Gastroesophageal sphincter (tissue), 4 donors: ENCODE measurements around the gene EBI3. TPM values are rescaled to one million over a fixed set of nuclear protein-coding genes. Genes with fewer than 3 reads are reported as not detected.

Experiments
- ATAC-seq: fragments of 150-250 bp; one replicate; pipeline ENCODE4 v1.9.1; 2016; ENCODE audit warnings: mild to moderate bottlenecking, moderate library complexity
- H3K27ac ChIP-seq, 4 donors: fragments of 200-600 bp; sonication (generic) in 3 of 4; 1 replicate in 3 of 4; 2 replicates in 1 of 4; pipeline ENCODE4 v1.5.1; 2016 to 2019
- H3K27me3 ChIP-seq: fragments of 200-600 bp; sonication (generic); one replicate; pipeline ENCODE4 v1.5.1; 2019
- H3K36me3 ChIP-seq, 2 donors: fragments of 200-600 bp; sonication (generic); one replicate each; pipeline ENCODE4 v1.5.1; 2019; ENCODE audit warnings: control low read depth in 1 of 2
- H3K4me1 ChIP-seq, 3 donors: fragments of 200-600 bp; sonication (generic); 1 replicate in 2 of 3; 2 replicates in 1 of 3; pipeline ENCODE4 v1.5.1; 2016 to 2019; ENCODE audit warnings: control low read depth in 2 of 3
- H3K4me3 ChIP-seq, 2 donors: fragments of 200-600 bp; sonication (generic); one replicate each; pipeline ENCODE4 v1.5.1; 2019; ENCODE audit warnings: mild to moderate bottlenecking in 1 of 2, moderate library complexity in 1 of 2
- H3K9me3 ChIP-seq, 3 donors: fragments of 200-600 bp; sonication (generic); one replicate each; pipeline ENCODE4 v1.5.1; 2017 to 2019; ENCODE audit warnings: control low read depth in 2 of 3
- EP300 ChIP-seq: sonication (generic); formaldehyde crosslinking; IDR thresholded peaks from one replicate; pipeline ENCODE4 v1.6.1; 2017; ENCODE audit warnings: antibody characterized with exemption, mild to moderate bottlenecking
- POLR2A ChIP-seq, 2 donors: fragments of 450-650 bp; IDR thresholded peaks; one replicate each; pipeline ENCODE4 v1.6.1; 2017; ENCODE audit warnings: antibody characterized with exemption in 2 of 2, mild to moderate bottlenecking in 2 of 2, moderate library complexity in 1 of 2
- POLR2AphosphoS5 ChIP-seq: sonication (generic); formaldehyde crosslinking; IDR thresholded peaks from one replicate; pipeline ENCODE4 v1.6.1; 2017; ENCODE audit warnings: antibody characterized with exemption
- WGBS, 2 donors: methylation state at CpG; one replicate each; pipeline ENCODE4 v1.1.5; 2018; ENCODE audit warnings: low coverage in 1 of 2; 5-methylcytosine and 5-hydroxymethylcytosine counted together
- total RNA-seq, 4 donors: library from RNA; depleted of rRNA; stranded (reverse); fragments of >200 nt; gene quantifications; one replicate each; pipeline ENCODE4 v1.1.0, GENCODE V29; 2016
- TF ChIP-seq, protein P1 (sequence below), 4 experiments: fragments of 200-600 bp in 2 of 4; fragments of 450-650 bp in 2 of 4; sonication (generic) in 1 of 4; IDR thresholded peaks; one replicate each; pipeline ENCODE4 v1.5.1; 2017 to 2019; ENCODE audit warnings: antibody characterized with exemption in 4 of 4, mild to moderate bottlenecking in 2 of 4, moderate library complexity in 2 of 4

EBI3 gene
- total RNA-seq, 4 donors from 2014 or later, result 0.54 to 8.2 (median 0.96) TPM; not detected in 1

DNA sequence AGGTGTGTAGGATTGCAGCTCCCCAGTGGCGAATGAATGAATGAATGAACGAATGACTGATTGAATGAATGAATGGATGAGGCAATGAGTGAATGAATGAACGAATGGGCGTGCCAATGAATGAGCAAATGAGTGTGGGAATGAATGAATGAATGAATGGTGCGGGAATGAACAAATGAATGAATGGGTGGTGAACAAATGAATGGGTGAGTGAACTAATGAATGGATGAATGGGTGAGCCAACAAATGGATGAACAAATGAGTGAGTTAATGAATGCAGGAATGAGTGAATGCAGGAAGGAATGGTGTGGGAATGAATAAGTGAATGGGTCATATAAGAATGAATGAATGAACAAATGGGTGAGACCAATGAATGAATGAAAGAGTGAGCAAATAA lies 32.1 kb upstream of the EBI3 start:
- H3K36me3 ChIP-seq, result no peaks in the 10 kb centered on the region
- TF ChIP-seq POLR2AphosphoS5, result no peak
- TF ChIP-seq, protein P1, sequence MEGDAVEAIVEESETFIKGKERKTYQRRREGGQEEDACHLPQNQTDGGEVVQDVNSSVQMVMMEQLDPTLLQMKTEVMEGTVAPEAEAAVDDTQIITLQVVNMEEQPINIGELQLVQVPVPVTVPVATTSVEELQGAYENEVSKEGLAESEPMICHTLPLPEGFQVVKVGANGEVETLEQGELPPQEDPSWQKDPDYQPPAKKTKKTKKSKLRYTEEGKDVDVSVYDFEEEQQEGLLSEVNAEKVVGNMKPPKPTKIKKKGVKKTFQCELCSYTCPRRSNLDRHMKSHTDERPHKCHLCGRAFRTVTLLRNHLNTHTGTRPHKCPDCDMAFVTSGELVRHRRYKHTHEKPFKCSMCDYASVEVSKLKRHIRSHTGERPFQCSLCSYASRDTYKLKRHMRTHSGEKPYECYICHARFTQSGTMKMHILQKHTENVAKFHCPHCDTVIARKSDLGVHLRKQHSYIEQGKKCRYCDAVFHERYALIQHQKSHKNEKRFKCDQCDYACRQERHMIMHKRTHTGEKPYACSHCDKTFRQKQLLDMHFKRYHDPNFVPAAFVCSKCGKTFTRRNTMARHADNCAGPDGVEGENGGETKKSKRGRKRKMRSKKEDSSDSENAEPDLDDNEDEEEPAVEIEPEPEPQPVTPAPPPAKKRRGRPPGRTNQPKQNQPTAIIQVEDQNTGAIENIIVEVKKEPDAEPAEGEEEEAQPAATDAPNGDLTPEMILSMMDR (IDR thresholded peaks at IDR 0.05), result no peak
- no peak for TF ChIP-seq POLR2A (IDR thresholded peaks at IDR 0.05)
- no peak for TF ChIP-seq EP300
- peaks cover 0 to 10% (median 0%) of the 10 kb centered on the region in 3 donors for H3K4me1 ChIP-seq
- 84 to 90% methylated on average over 5 of the region's 5 CpGs for WGBS, 2 donors
- H3K4me3 ChIP-seq, result no peak overlapping the region
- H3K27me3 ChIP-seq, result peaks cover 90% of the 10 kb centered on the region
- no peak overlapping the region for H3K27ac ChIP-seq
- no peaks in the 10 kb centered on the region for H3K9me3 ChIP-seq
- ATAC-seq, result no peak

DNA sequence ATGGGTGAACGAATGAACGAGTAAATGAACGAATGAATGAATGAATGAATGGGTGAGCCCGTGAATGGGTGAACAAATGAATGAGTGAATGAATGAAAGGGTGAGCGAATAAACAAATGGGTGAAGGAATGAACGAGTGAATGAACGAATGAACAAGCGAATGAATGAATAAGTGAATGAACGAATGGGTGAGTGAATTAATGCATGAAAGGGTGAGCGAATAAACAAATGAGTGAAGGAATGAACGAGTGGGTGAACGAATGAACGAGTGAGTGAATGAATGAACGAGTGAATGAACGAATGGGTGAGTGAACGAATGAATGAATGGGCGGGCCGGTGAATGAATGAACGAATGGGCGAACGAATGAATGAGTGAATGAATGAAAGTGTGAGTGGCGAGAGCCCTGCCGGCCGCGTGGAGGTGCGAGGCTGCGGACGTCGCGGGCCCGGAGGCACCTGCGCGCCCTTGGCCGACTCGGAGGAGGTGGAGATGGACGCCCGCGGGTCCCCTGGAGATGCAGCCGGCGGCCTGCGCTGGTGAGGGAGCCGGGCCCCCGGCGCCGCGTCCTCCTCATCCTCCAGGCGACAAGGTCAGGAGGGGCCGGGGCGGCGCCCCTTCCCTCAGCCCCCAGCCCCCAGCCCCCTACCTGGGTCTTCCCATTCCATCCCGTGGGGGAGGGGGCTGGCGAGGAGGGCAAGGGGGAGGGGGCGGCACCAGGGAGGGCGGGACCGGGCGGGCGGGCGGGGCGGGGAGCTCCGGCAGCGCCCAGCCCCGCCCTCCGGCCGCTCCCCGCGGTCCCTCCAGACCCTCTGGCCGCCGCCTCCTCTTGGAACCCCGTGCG lies 31.5 kb upstream of the EBI3 start:
- H3K36me3 ChIP-seq, result no peaks in the 10 kb centered on the region
- WGBS, 2 donors, result 23 to 28% methylated on average over 30 to 36 of the region's 70 CpGs
- H3K27ac ChIP-seq, result no peak overlapping the region
- TF ChIP-seq POLR2A (IDR thresholded peaks at IDR 0.05), result no peak
- TF ChIP-seq POLR2AphosphoS5, result no peak
- TF ChIP-seq EP300, result no peak
- peaks cover 83% of the 10 kb centered on the region for H3K27me3 ChIP-seq
- H3K9me3 ChIP-seq, result no peaks in the 10 kb centered on the region
- no peak for ATAC-seq
- peaks cover 0 to 10% (median 0%) of the 10 kb centered on the region in 3 donors for H3K4me1 ChIP-seq
- H3K4me3 ChIP-seq, result peak overlapping the region in 1 of 2 donors; percentile 14

DNA sequence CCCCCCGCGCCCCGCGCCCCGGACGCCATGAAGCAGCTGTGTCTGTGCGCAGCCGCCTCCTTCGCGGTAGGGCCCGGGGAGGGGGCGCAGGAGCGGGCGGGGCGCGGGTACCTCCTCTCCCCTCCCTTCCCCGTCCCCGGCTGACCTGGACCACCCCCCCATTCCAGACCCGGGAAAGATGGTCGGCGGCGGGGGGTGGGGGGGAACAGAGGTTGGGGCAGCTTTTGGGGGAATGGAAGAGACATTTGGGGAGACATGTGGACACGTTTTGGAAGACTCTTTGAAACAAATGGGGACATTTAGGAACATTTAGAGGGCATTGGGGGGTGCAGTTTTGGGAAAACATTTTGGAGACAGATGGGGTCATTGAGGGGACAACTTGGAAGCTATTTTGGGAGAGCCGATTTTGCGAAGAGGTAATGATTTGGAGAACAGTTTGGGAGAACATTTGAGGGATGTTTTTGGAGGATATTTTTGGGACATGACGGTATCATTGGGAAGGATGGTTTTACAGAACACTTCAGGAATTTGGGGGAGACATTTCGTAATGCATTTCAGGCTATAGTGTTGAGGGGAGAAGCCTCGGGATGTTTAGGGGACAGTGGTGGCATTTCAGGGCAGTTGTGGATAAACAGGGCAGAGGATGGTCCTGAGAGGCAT lies 30.7 kb upstream of the EBI3 start:
- Histone ChIP-seq H3K4me1 (peaks cover 0 to 10% (median 0%) of the 10 kb centered on the region in 3 donors), H3K27ac (no peak overlapping the region), H3K36me3 (no peaks in the 10 kb centered on the region), H3K27me3 (peaks cover 76% of the 10 kb centered on the region), H3K9me3 (no peaks in the 10 kb centered on the region), H3K4me3 (peak overlapping the region in 1 of 2 donors; percentile 14)
- no peak for ATAC-seq
- no peak for TF ChIP-seq POLR2AphosphoS5
- no peak for TF ChIP-seq EP300
- no peak for TF ChIP-seq POLR2A (IDR thresholded peaks at IDR 0.05)
- TF ChIP-seq, protein P1 (IDR thresholded peaks at IDR 0.05), result no peak
- WGBS, 2 donors, result 7 to 11% methylated on average over 6 of the region's 28 CpGs

DNA sequence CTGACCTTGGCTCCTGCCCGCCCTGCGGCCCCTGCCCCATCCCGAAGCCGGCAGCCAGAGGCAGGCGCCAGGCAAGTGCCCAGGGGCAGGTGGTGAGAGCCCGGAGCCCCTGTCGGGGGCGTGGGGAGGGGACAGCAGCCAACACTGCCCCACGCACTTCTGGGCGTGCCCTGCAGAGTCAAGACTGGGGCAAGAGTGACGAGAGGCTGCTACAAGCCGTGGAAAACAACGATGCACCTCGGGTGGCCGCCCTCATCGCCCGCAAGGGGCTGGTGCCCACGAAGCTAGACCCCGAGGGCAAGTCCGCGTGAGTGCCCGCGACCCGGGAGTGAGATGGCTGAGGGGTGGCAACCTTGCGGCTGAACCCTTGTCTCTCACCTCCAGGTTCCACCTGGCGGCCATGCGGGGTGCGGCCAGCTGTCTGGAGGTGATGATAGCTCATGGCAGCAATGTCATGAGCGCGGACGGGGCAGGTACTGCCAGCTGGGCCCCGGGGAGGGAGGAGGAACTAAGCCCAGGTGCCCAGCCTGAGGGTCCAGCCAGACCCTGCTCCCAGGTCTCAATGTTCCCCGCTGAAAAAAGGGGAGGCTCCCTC lies 29.5 kb upstream of the EBI3 start:
- H3K27me3 ChIP-seq, result peaks cover 64% of the 10 kb centered on the region

DNA sequence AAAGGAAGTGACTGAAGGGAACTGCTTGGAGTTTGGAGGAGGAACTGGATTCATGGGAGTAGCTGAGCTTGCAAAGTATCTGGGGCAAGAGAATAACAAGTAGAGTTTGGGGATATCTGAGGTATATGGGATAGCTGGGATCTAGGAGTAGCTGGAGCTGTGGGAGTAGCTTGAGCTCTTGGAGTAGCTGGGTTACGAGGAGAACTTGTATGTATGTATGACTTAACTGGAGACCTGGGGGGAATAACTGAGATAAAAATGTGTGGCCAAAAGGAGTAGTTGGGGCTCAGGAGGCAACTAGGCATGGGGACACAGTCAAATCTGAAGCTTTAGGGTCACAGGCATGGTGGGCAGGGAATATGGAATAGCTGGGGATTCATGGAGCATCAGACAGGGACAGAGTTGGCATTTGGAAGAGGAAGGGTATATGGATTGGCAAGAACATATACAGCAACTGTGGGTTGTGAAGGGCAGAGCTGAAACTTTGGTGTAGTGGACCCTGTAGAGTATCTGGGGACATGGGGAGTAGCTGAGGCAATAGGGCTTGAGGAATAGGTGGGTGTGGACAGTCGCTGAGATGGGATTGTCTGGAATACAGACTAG lies 28.3 kb upstream of the EBI3 start:
- H3K36me3 ChIP-seq, result no peaks in the 10 kb centered on the region
- ATAC-seq, result no peak
- WGBS, 2 donors, result 52 to 65% methylated on average over 2 of the region's 2 CpGs
- peaks cover 51% of the 10 kb centered on the region for H3K27me3 ChIP-seq
- H3K4me1 ChIP-seq, result peaks cover 0 to 19% (median 0%) of the 10 kb centered on the region in 3 donors
- TF ChIP-seq EP300 (no peak), POLR2A (IDR thresholded peaks at IDR 0.05) (no peak), POLR2AphosphoS5 (no peak)
- TF ChIP-seq, protein P1 (IDR thresholded peaks at IDR 0.05), result no peak
- H3K9me3 ChIP-seq, result no peaks in the 10 kb centered on the region
- no peak overlapping the region for H3K4me3 ChIP-seq
- H3K27ac ChIP-seq, result no peak overlapping the region

More for the DNA sequence above, 29.5 kb upstream of the EBI3 start:
- WGBS, 2 donors, result no CpG with 5 or more reads among the region's 33 CpGs
- no peak overlapping the region for H3K27ac ChIP-seq
- no peaks in the 10 kb centered on the region for H3K9me3 ChIP-seq
- no peaks in the 10 kb centered on the region for H3K36me3 ChIP-seq
- no peak overlapping the region for H3K4me3 ChIP-seq
- TF ChIP-seq EP300 (no peak), POLR2AphosphoS5 (no peak), POLR2A (IDR thresholded peaks at IDR 0.05) (no peak)
- no peak for ATAC-seq
- H3K4me1 ChIP-seq, result peaks cover 0 to 16% (median 0%) of the 10 kb centered on the region in 3 donors
